Measurements from ENCODE around the gene TP53BP2. TPM values are rescaled to one million over a fixed set of nuclear protein-coding genes. Genes with fewer than 3 reads are reported as not detected.

The TP53BP2 gene
- total and polyA plus RNA-seq, 2 donors (not counting 3 experiments of a cell fraction or from before 2014, with no cell fraction given) = 21.9 to 51.9 TPM

DNA sequence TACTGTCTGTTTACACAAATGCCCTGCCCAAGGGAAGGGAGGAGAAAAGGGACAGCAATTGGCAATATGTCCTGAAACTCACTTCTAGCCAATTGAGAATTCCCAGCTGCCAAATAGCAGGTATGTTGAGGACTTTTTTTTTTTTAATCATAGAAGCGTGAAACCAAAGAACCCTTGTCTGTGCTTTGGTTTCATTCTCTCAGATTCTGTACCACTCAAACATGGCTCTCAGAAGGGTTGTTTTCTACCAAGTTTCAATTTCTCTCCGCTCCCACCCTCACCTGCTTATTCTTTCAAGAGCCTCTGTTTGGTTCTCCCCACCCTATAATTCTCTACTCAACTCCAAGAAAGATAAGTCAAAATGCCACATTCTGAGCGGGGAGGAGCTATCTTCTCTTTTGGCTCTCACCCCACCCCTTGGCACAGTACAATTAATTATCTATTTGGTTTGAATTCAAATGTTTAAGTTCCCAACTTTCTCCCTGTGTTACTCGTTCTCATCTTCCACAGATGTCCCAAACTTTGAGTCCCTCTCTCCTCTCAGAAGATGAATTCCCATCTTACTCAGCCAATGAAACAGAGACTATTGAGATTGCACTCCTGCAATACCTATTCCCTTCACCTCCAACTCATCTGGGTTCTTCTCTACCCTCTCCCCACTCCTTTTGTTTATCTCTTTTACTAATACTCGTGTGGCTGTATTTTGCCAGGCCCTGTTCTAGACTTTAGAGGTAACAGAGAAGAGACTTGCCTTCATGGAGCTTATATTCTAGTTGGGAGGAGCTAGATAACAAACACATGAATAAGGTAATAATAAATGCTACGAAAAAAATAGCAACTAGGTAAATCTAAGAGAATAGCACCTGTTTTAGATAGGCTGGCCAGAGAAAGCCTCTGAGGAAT lies 3.9 kb upstream of the TP53BP2 start:
- no peak for DNase-seq (ENCODE audit: low read depth, low spot score)
- BruUV-seq (replicated peaks) = no TSS peak
- no peak overlapping the region for H3K4me3 ChIP-seq (replicated peaks in 1 of 3; ENCODE audit: insufficient read depth in 1 of 3, low read depth in 1 of 3, low read length in 3 of 3)
- H3K36me3 ChIP-seq (ENCODE audit: control insufficient read depth in 2 of 2, extremely low read depth in 1 of 2, insufficient read depth in 2 of 2, low read length in 2 of 2) = no peaks in the 10 kb centered on the region
- no peak for FAIRE-seq
- no peaks in the 10 kb centered on the region for H3K9me3 ChIP-seq (replicated peaks; ENCODE audit: control insufficient read depth, insufficient read depth, low read length)
- no peak overlapping the region for H2AFZ ChIP-seq (ENCODE audit: low read depth, low read length)
- H3K27me3 ChIP-seq (ENCODE audit: control insufficient read depth in 2 of 2, insufficient read depth in 2 of 2, low read length in 2 of 2) = no peaks in the 10 kb centered on the region
- peaks cover 11% of the 10 kb centered on the region for H3K79me2 ChIP-seq (ENCODE audit: control insufficient read depth, insufficient read depth, low read length)
- dilution Hi-C loops (cut with MboI; ENCODE audit: extremely low pct_ligation_motif_present, low sequenced_read_pairs) (no loop called here), intact Hi-C loops (cut with micrococcal nuclease) (loop anchor here (10.0 kb wide), 2 partner anchors 145 to 695 kb away; no protein-coding TSS in a partner anchor)
- no peaks in the 10 kb centered on the region for H3K9me1 ChIP-seq (replicated peaks; ENCODE audit: control insufficient read depth, extremely low read depth, insufficient read depth, low read length)
- ChIA-PET POLR2A (no interaction called here), CTCF (interaction anchor here (1.2 to 3.5 kb wide), 3 partner anchors 10 to 202 kb away, joined by 3 to 11 read pairs (median 3); no protein-coding TSS in a partner anchor)
- H3K27ac ChIP-seq (ENCODE audit: insufficient read depth, low read depth, low read length) = no peak overlapping the region
- no peak for TF ChIP-seq MAX (IDR thresholded peaks at IDR 0.05; ENCODE audit: insufficient read depth, insufficient read length)
- TF ChIP-seq EZH2 (IDR thresholded peaks at IDR 0.05; ENCODE audit: borderline replicate concordance, low read depth, low read length, severe bottlenecking) = no peak
- TF ChIP-seq JUN (IDR thresholded peaks at IDR 0.05; ENCODE audit: borderline replicate concordance, insufficient read depth, insufficient read length, low read depth) = no peak
- TF ChIP-seq POLR2AphosphoS5 (IDR thresholded peaks at IDR 0.05; ENCODE audit: insufficient read depth, low read depth, low read length) = no peak
- TF ChIP-seq, protein P1, sequence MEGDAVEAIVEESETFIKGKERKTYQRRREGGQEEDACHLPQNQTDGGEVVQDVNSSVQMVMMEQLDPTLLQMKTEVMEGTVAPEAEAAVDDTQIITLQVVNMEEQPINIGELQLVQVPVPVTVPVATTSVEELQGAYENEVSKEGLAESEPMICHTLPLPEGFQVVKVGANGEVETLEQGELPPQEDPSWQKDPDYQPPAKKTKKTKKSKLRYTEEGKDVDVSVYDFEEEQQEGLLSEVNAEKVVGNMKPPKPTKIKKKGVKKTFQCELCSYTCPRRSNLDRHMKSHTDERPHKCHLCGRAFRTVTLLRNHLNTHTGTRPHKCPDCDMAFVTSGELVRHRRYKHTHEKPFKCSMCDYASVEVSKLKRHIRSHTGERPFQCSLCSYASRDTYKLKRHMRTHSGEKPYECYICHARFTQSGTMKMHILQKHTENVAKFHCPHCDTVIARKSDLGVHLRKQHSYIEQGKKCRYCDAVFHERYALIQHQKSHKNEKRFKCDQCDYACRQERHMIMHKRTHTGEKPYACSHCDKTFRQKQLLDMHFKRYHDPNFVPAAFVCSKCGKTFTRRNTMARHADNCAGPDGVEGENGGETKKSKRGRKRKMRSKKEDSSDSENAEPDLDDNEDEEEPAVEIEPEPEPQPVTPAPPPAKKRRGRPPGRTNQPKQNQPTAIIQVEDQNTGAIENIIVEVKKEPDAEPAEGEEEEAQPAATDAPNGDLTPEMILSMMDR (IDR thresholded peaks at IDR 0.05; ENCODE audit: extremely low read depth in 1 of 2, insufficient read depth in 1 of 2, low read depth in 1 of 2, low read length in 2 of 2) = no peak
- no peak for TF ChIP-seq FOS (IDR thresholded peaks at IDR 0.05; ENCODE audit: borderline replicate concordance, insufficient read depth, low read length)
- no peak for TF ChIP-seq MYC (IDR thresholded peaks at IDR 0.05; ENCODE audit: low read depth, low read length)
- no peak for TF ChIP-seq GATA2 (IDR thresholded peaks at IDR 0.05; ENCODE audit: insufficient read depth, insufficient read length, low read depth, low read length)
- no peak for TF ChIP-seq POLR2A (IDR thresholded peaks at IDR 0.05; ENCODE audit: low read depth, low read length)
- H3K4me2 ChIP-seq (ENCODE audit: insufficient read depth, low read length) = no peak overlapping the region
- H4K20me1 ChIP-seq (replicated peaks; ENCODE audit: control insufficient read depth, extremely low read depth, insufficient read depth, low read length) = no peaks in the 10 kb centered on the region
- H3K9ac ChIP-seq (replicated peaks; ENCODE audit: extremely low read depth, insufficient read depth, low read length) = no peak overlapping the region
- H3K4me1 ChIP-seq (ENCODE audit: control insufficient read depth, extremely low read depth, insufficient read depth, low read length) = peaks cover 8% of the 10 kb centered on the region
